Islet of Langerhans (tissue), 1 donor: ENCODE measurements around the gene SLC1A1.
A peak's percentile ranks its signal among the peaks of the same experiment; 100 is the strongest.
"Not testable (repeated sequence)": the region's sequence is repeated elsewhere in the genome, so short reads cannot be mapped to it uniquely, and the experiment has no call there.

ENCODE experiments used
- FAIRE-seq: peaks from one replicate; lab custom pipeline; 2011; peaks lifted over from hg19 to GRCh38; lab: Jason Lieb, UNC

The SLC1A1 gene

GRCh38 chr9:4506490-4506889 lies 16.2 kb downstream of the SLC1A1 start:
- FAIRE-seq, result no peak

- no peak for FAIRE-seq
These were observed 17.2 kb downstream of the SLC1A1 start for GRCh38 chr9:4507306-4508130.

- FAIRE-seq, result no peak
These were observed 18.1 kb downstream of the SLC1A1 start for GRCh38 chr9:4508246-4508906.

- FAIRE-seq, result no peak
These were observed 18.8 kb downstream of the SLC1A1 start for GRCh38 chr9:4508907-4509589.

- no peak for FAIRE-seq
These were observed 19.3 kb downstream of the SLC1A1 start for GRCh38 chr9:4509590-4509984.

- FAIRE-seq, result no peak
These were observed 20.5 kb downstream of the SLC1A1 start for GRCh38 chr9:4510546-4511322.

- FAIRE-seq, result no peak
These were observed 24.2 kb downstream of the SLC1A1 start for GRCh38 chr9:4514252-4515128.

- no peak for FAIRE-seq
These were observed 25.7 kb downstream of the SLC1A1 start for GRCh38 chr9:4515958-4516375.

- no peak for FAIRE-seq
These were observed 27.0 kb downstream of the SLC1A1 start for GRCh38 chr9:4517274-4517673.

- FAIRE-seq, result no peak
These were observed 29.3 kb downstream of the SLC1A1 start for GRCh38 chr9:4519604-4520003.

- no peak for FAIRE-seq
These were observed 29.8 kb downstream of the SLC1A1 start for GRCh38 chr9:4520055-4520454.

- peak; percentile 27 for FAIRE-seq
These were observed 40.1 kb downstream of the SLC1A1 start for GRCh38 chr9:4530375-4530774.

- not testable (repeated sequence) for FAIRE-seq
These were observed 40.6 kb downstream of the SLC1A1 start for GRCh38 chr9:4530831-4531230.

- not testable (repeated sequence) for FAIRE-seq
These were observed 41.1 kb downstream of the SLC1A1 start for GRCh38 chr9:4531355-4531754.

- not testable (repeated sequence) for FAIRE-seq
These were observed 43.6 kb downstream of the SLC1A1 start for GRCh38 chr9:4533881-4534280.

- FAIRE-seq, result not testable (repeated sequence)
These were observed 45.9 kb downstream of the SLC1A1 start for GRCh38 chr9:4536196-4536595.

GRCh38 chr9:4537581-4537980 lies 47.3 kb downstream of the SLC1A1 start:
- no peak for FAIRE-seq

- FAIRE-seq, result no peak
These were observed 47.8 kb downstream of the SLC1A1 start for GRCh38 chr9:4538107-4538506.

GRCh38 chr9:4538621-4539020 lies 48.4 kb downstream of the SLC1A1 start:
- FAIRE-seq, result no peak

- no peak for FAIRE-seq
These were observed 50.2 kb downstream of the SLC1A1 start for GRCh38 chr9:4540425-4540824.

GRCh38 chr9:4541281-4541680 lies 51.0 kb downstream of the SLC1A1 start:
- FAIRE-seq, result no peak
